Prostate gland (tissue), 2 donors: ENCODE results near the gene FBXO10. TPM values are rescaled to one million over a fixed set of nuclear protein-coding genes. Genes with fewer than 3 reads are reported as not detected.

Source experiments
- DNase-seq: peaks from one replicate; pipeline ENCODE4 v3.0.0-alpha.2; 2019; ENCODE audit warnings: low spot score
- H3K27ac ChIP-seq, 2 donors: fragments of 200-600 bp; sonication (generic); 2 replicates each; pipeline ENCODE4 v1.5.1; 2017 to 2019
- H3K27me3 ChIP-seq: fragments of 200-600 bp; sonication (generic); replicated peaks from 2 replicates; pipeline ENCODE4 v1.5.1; 2019; ENCODE audit not compliant: insufficient read depth
- H3K36me3 ChIP-seq, 2 donors: fragments of 200-600 bp; sonication (generic); 1 replicate in 1 of 2; 2 replicates in 1 of 2; pipeline versions ENCODE4 v1.5.1 to v1.8.1; 2017 to 2019
- H3K4me1 ChIP-seq: fragments of 200-600 bp; sonication (generic); replicated peaks from 2 replicates; pipeline ENCODE4 v1.5.1; 2019
- H3K4me3 ChIP-seq, 2 donors: fragments of 200-600 bp; sonication (generic); 2 replicates each; pipeline ENCODE4 v1.5.1; 2017 to 2019
- H3K9me3 ChIP-seq: fragments of 200-600 bp; sonication (generic); 2 replicates; pipeline ENCODE4 v1.5.1; 2017
- POLR2A ChIP-seq: fragments of 450-650 bp; IDR thresholded peaks from one replicate; pipeline ENCODE4 v1.6.1; 2016; ENCODE audit warnings: antibody characterized with exemption, mild to moderate bottlenecking
- POLR2AphosphoS5 ChIP-seq: sonication (generic); formaldehyde crosslinking; IDR thresholded peaks from one replicate; pipeline ENCODE4 v1.6.1; 2017; ENCODE audit warnings: antibody characterized with exemption
- WGBS: methylation state at CpG from one replicate; pipeline ENCODE4 v1.1.5; 2018; 5-methylcytosine and 5-hydroxymethylcytosine counted together
- intact Hi-C: fragments of 100-400 bp; cut with DNase I; formaldehyde crosslinking; loops from one replicate; pipeline ENCODE4 v1.14.2; 2022
- total RNA-seq, 2 donors: library from RNA; depleted of rRNA; stranded (reverse); fragments of >200 nt; gene quantifications; one replicate each; pipeline ENCODE4 v1.1.0, GENCODE V29; 2016
- TF ChIP-seq, protein P1 (sequence below), 4 experiments: fragments of 200-600 bp in 2 of 4; fragments of 450-650 bp in 2 of 4; sonication (generic) in 2 of 4; IDR thresholded peaks; 1 replicate in 3 of 4; 2 replicates in 1 of 4; pipeline ENCODE4 v1.5.1; 2016 to 2019; ENCODE audit warnings: antibody characterized with exemption in 4 of 4, mild to moderate bottlenecking in 2 of 4, moderate library complexity in 2 of 4

FBXO10 gene
- total RNA-seq, 2 donors from 2014 or later: 8.5 to 17.6 TPM

DNA sequence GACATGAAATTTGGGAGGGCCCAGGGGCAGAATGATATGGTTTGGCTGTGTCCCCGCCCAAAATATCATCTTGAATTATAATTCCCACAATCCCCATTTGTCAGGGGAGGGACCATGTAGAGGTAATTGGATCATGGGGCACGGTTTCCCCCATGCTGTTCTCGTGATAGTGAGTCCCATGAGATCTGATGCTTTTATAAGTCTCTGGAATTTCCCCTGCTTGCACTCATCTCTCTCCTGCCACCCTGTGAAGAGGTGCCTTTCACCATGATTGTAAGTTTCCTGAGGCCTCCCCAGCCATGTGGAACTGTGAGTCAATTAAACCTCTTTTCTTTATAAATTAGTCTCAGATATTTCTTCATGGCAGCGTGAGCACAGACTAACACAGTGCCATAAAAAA is 11.3 kb downstream of the FBXO10 start:
- WGBS: 78% methylated on average over 4 of the region's 4 CpGs
- DNase-seq: no peak
- intact Hi-C loops: no loop called here
- H3K36me3 ChIP-seq: no peaks in the 10 kb centered on the region
- H3K4me1 ChIP-seq: no peaks in the 10 kb centered on the region
- TF ChIP-seq POLR2A: no peak
- no peak for TF ChIP-seq POLR2AphosphoS5
- TF ChIP-seq, protein P1, sequence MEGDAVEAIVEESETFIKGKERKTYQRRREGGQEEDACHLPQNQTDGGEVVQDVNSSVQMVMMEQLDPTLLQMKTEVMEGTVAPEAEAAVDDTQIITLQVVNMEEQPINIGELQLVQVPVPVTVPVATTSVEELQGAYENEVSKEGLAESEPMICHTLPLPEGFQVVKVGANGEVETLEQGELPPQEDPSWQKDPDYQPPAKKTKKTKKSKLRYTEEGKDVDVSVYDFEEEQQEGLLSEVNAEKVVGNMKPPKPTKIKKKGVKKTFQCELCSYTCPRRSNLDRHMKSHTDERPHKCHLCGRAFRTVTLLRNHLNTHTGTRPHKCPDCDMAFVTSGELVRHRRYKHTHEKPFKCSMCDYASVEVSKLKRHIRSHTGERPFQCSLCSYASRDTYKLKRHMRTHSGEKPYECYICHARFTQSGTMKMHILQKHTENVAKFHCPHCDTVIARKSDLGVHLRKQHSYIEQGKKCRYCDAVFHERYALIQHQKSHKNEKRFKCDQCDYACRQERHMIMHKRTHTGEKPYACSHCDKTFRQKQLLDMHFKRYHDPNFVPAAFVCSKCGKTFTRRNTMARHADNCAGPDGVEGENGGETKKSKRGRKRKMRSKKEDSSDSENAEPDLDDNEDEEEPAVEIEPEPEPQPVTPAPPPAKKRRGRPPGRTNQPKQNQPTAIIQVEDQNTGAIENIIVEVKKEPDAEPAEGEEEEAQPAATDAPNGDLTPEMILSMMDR (IDR thresholded peaks at IDR 0.05): no peak
- H3K9me3 ChIP-seq: no peaks in the 10 kb centered on the region
- no peak overlapping the region for H3K4me3 ChIP-seq
- no peaks in the 10 kb centered on the region for H3K27me3 ChIP-seq
- no peak overlapping the region for H3K27ac ChIP-seq

DNA sequence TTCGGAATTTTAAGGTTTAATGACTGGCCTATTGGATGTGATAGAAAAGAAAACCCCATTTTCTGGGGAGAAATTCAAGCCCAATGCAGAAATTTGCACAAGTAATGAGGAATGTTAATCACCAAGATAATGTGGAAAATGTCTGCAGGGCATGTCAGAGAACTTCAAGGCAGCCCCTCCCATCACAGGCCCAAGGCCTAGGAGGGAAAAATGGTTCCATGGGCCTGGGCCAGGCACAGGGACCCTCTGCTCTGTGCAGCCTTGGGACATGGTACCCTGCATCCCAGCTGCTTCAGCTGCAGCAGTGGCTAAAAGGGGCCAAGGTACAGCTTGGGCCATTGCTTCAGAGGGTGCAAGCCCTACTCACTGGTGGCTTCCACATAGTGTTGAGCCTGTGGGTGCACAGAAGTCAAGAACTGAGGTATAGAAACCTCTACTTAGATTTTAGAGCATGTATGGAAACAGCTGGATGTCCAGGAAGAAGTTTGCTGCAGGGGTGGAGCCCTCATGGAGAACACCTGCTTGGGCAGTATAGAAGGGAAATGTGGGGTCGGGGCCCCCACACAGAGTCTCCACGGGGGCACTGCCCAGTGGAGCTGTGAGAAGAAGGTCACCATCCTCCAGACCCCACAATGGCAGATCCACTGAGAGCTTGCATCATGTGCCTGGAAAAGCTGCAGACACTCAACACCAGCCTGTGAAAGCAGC is 12.2 kb downstream of the FBXO10 start:
- TF ChIP-seq, protein P1 (IDR thresholded peaks at IDR 0.05): no peak
- TF ChIP-seq POLR2AphosphoS5 (no peak), POLR2A (no peak)
- Histone ChIP-seq H3K4me3 (no peak overlapping the region), H3K27me3 (no peaks in the 10 kb centered on the region), H3K9me3 (no peaks in the 10 kb centered on the region), H3K27ac (no peak overlapping the region), H3K4me1 (no peaks in the 10 kb centered on the region), H3K36me3 (no peaks in the 10 kb centered on the region)
- 79% methylated on average over 3 of the region's 3 CpGs for WGBS
- intact Hi-C loops: no loop called here
- no peak for DNase-seq

DNA sequence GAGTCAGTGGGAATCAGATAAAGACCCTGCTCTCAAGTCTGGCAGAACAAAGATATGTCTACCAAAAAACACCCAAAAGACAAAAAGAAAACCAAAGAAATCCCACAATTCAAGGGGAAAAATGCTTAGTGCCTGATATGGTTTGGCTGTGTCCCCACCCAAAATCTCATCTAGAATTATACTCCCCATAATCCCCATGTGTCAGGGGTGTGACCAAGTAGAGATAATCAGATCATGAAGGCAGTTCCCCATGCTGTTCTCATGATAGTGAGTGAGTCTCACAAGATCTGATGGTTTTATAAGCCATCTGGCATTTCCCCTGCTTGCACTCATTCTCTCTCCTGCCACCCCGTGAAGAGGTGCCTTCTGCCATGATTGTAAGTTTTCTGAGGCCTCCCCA is 13.4 kb downstream of the FBXO10 start:
- Histone ChIP-seq H3K36me3 (no peaks in the 10 kb centered on the region), H3K9me3 (no peaks in the 10 kb centered on the region), H3K27me3 (no peaks in the 10 kb centered on the region), H3K4me3 (no peak overlapping the region), H3K27ac (no peak overlapping the region), H3K4me1 (no peaks in the 10 kb centered on the region)
- TF ChIP-seq, protein P1 (IDR thresholded peaks at IDR 0.05): no peak
- TF ChIP-seq POLR2AphosphoS5 (no peak), POLR2A (no peak)
- DNase-seq: no peak
- intact Hi-C loops: no loop called here
- WGBS: 81% methylated on average over 1 of the region's 1 CpG

DNA sequence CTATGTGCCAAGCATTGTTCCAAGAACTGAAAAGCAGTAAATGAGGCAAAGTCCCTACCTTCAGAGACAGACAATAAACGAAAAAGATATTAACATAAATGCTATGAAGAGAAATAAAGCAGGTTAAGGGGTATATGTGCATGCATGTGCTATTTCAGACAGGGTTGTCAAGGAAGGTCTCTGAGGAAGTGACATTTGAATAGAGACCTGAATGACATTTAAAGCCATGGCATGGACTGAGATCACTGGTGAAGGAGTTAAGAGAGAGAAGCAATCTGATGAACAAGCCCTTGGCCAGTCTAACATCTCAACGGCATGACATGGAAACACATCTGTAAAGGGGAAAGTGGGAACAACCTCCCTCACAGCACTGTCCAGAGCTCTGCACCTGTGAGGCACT is 14.5 kb downstream of the FBXO10 start:
- Histone ChIP-seq H3K4me1 (no peaks in the 10 kb centered on the region), H3K36me3 (no peaks in the 10 kb centered on the region), H3K27me3 (no peaks in the 10 kb centered on the region), H3K9me3 (no peaks in the 10 kb centered on the region), H3K27ac (no peak overlapping the region), H3K4me3 (no peak overlapping the region)
- WGBS: 71% methylated on average over 2 of the region's 2 CpGs
- TF ChIP-seq, protein P1 (IDR thresholded peaks at IDR 0.05): no peak
- no peak for DNase-seq
- intact Hi-C loops: no loop called here

DNA sequence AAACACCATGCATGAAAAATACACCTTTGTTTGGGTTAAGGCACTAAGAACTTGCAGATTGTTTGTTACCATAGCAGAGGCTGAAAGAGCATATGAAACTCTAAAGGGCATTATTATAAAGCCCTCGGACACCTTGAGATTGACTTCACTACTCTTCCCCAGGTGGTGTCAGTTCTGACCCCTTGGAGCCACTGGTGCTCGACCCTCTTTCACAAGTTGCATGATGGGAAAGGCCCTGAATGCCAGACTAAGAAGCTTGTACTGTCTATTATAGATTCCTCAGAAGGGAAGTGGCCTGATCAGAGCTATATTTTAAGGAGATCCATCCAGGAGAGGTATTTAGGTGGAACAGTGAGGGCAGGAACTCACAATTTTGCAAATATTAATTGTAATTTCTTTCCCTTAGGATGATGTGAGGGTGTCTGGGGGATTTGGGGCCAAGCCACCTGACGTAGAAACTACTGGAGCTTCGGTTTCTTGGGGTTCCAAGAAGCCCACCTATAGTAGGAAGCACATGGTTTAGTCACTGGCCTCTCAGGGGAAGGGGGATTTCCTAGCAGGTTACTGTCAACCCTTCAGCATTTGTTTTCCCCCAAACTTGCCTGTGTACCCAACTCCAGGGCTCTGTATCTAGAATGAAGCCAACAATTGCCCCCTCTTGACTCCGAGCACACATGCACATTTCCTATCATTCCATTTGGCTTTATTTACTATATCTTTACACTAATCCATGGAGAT is 16.2 kb downstream of the FBXO10 start:
- no peak overlapping the region for H3K4me3 ChIP-seq
- intact Hi-C loops: no loop called here
- WGBS: 96% methylated on average over 5 of the region's 5 CpGs
- no peaks in the 10 kb centered on the region for H3K9me3 ChIP-seq
- no peaks in the 10 kb centered on the region for H3K36me3 ChIP-seq
- TF ChIP-seq POLR2A: no peak
- TF ChIP-seq, protein P1 (IDR thresholded peaks at IDR 0.05): no peak
- no peak for TF ChIP-seq POLR2AphosphoS5
- DNase-seq: no peak
- no peaks in the 10 kb centered on the region for H3K27me3 ChIP-seq
- H3K27ac ChIP-seq: no peak overlapping the region
- H3K4me1 ChIP-seq: no peaks in the 10 kb centered on the region
